Stomach (tissue), 4 donors: ENCODE results near the gene KIRREL3.

ENCODE experiments used
- CTCF ChIP-seq, 7 experiments: fragments of 450-650 bp in 4 of 7; fragments of 200-600 bp in 3 of 7; sonication (generic) in 3 of 7; IDR thresholded peaks; one replicate each; pipeline ENCODE4 v1.5.1; 2016 to 2019; ENCODE audit warnings: antibody characterized with exemption in 7 of 7, control low read depth in 2 of 7, mild to moderate bottlenecking in 1 of 7
- EP300 ChIP-seq: sonication (generic); formaldehyde crosslinking; IDR thresholded peaks from one replicate; pipeline ENCODE4 v1.6.1; 2017; ENCODE audit warnings: antibody characterized with exemption
- POLR2A ChIP-seq, 4 donors: fragments of 450-650 bp; IDR thresholded peaks; one replicate each; pipeline ENCODE4 v1.6.1; 2016; ENCODE audit warnings: antibody characterized with exemption in 4 of 4, control low read depth in 2 of 4, mild to moderate bottlenecking in 1 of 4, moderate library complexity in 1 of 4
- POLR2AphosphoS5 ChIP-seq, 3 donors: sonication (generic); formaldehyde crosslinking; IDR thresholded peaks; one replicate each; pipeline ENCODE4 v1.6.1; 2016; ENCODE audit warnings: antibody characterized with exemption in 3 of 3

GRCh38 chr11:126920833-126921232, 79.7 kb downstream of the KIRREL3 start:
- no peak for TF ChIP-seq CTCF (IDR thresholded peaks at IDR 0.05)
- no peak for TF ChIP-seq POLR2AphosphoS5 (IDR thresholded peaks at IDR 0.05)
- TF ChIP-seq POLR2A (IDR thresholded peaks at IDR 0.05) = no peak
- TF ChIP-seq EP300 = no peak
